BE2C (cell line): ENCODE data around the gene EMC6.

Experiments
- DNase-seq: peaks from one replicate; pipeline ENCODE4 v3.0.0-alpha.2; 2020
- H3K27me3 ChIP-seq: fragments of 250-450 bp; sonication (Bioruptor Pico); 2 replicates; pipeline ENCODE4 v1.5.1; 2020; ENCODE audit warnings: mild to moderate bottlenecking
- H3K36me3 ChIP-seq: fragments of 250-450 bp; sonication (Bioruptor Pico); 2 replicates; pipeline ENCODE4 v1.5.1; 2020; ENCODE audit warnings: mild to moderate bottlenecking
- H3K4me1 ChIP-seq: fragments of 250-450 bp; sonication (Bioruptor Pico); 2 replicates; pipeline ENCODE4 v1.5.1; 2020
- H3K4me3 ChIP-seq: 2 replicates; pipeline ENCODE4 v1.5.1; 2011; ENCODE audit warnings: low read depth, low read length
- H3K9me3 ChIP-seq: fragments of 250-450 bp; sonication (Bioruptor Pico); 2 replicates; pipeline ENCODE4 v1.5.1; 2020
- TF ChIP-seq, protein P1 (sequence below): IDR thresholded peaks from 2 replicates; pipeline ENCODE4 v1.5.1; 2012; ENCODE audit warnings: mild to moderate bottlenecking, low read depth, low read length

EMC6 gene

DNA sequence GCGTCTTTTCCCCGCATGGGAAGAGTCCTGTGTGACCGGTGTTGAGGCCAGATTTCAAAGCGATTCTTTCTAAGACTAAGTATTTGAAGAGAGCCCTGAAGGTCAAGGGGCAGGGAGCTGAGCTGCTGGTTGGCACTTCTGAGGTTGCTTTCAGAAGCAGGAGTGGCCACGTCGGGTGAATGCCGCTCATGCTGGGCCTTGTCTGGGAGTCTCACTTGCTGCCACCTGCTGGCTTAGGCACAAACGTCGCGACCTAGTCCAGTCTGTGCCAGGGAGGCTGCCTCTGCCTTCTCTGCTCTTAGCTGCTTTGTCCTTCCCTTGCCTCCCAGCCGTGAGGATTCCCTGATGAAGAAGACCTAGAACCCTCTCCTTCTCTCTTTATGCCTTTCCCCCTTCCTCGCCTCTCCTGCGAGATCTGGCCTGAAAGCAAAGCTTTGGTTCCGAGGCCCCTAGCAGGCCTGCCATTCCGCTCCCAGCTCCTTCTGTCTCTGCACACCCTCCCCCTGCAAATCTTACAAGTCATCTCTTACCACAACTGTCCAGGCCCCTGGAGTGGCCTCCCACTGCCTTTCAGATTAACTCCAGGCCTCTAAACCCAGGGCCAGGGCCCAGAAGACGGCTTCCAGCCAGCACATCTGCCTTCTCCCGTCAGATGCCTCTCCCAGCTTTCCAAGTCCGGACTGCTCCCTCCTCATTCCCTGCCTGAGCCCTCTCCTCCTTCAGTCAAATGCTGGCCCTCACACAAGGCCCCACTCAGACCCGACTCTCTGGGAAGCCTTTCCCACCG lies 20.6 kb upstream of the EMC6 start:
- Histone ChIP-seq H3K36me3 (no peaks in the 10 kb centered on the region), H3K27me3 (no peaks in the 10 kb centered on the region), H3K9me3 (no peaks in the 10 kb centered on the region), H3K4me1 (no peaks in the 10 kb centered on the region), H3K4me3 (no peak overlapping the region)
- TF ChIP-seq, protein P1, sequence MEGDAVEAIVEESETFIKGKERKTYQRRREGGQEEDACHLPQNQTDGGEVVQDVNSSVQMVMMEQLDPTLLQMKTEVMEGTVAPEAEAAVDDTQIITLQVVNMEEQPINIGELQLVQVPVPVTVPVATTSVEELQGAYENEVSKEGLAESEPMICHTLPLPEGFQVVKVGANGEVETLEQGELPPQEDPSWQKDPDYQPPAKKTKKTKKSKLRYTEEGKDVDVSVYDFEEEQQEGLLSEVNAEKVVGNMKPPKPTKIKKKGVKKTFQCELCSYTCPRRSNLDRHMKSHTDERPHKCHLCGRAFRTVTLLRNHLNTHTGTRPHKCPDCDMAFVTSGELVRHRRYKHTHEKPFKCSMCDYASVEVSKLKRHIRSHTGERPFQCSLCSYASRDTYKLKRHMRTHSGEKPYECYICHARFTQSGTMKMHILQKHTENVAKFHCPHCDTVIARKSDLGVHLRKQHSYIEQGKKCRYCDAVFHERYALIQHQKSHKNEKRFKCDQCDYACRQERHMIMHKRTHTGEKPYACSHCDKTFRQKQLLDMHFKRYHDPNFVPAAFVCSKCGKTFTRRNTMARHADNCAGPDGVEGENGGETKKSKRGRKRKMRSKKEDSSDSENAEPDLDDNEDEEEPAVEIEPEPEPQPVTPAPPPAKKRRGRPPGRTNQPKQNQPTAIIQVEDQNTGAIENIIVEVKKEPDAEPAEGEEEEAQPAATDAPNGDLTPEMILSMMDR = peak; percentile 60
- DNase-seq = peak; percentile 69

GRCh38 chr17:3655766-3656165 lies 12.8 kb upstream of the EMC6 start:
- TF ChIP-seq, protein P1 = no peak
- no peak overlapping the region for H3K4me3 ChIP-seq

GRCh38 chr17:3656353-3656752 lies 12.3 kb upstream of the EMC6 start:
- Histone ChIP-seq H3K9me3 (no peaks in the 10 kb centered on the region), H3K36me3 (no peaks in the 10 kb centered on the region), H3K27me3 (no peaks in the 10 kb centered on the region), H3K4me1 (no peaks in the 10 kb centered on the region; the same call in 1 of the 2 replicates), H3K4me3 (no peak overlapping the region)
- TF ChIP-seq, protein P1 = no peak
- DNase-seq = no peak

More at GRCh38 chr17:3655766-3656165, 12.8 kb upstream of the EMC6 start:
- H3K9me3 ChIP-seq = no peaks in the 10 kb centered on the region
- DNase-seq = no peak
- no peaks in the 10 kb centered on the region for H3K27me3 ChIP-seq
- H3K36me3 ChIP-seq = no peaks in the 10 kb centered on the region
- no peaks in the 10 kb centered on the region; the same call in 1 of the 2 replicates for H3K4me1 ChIP-seq

DNA sequence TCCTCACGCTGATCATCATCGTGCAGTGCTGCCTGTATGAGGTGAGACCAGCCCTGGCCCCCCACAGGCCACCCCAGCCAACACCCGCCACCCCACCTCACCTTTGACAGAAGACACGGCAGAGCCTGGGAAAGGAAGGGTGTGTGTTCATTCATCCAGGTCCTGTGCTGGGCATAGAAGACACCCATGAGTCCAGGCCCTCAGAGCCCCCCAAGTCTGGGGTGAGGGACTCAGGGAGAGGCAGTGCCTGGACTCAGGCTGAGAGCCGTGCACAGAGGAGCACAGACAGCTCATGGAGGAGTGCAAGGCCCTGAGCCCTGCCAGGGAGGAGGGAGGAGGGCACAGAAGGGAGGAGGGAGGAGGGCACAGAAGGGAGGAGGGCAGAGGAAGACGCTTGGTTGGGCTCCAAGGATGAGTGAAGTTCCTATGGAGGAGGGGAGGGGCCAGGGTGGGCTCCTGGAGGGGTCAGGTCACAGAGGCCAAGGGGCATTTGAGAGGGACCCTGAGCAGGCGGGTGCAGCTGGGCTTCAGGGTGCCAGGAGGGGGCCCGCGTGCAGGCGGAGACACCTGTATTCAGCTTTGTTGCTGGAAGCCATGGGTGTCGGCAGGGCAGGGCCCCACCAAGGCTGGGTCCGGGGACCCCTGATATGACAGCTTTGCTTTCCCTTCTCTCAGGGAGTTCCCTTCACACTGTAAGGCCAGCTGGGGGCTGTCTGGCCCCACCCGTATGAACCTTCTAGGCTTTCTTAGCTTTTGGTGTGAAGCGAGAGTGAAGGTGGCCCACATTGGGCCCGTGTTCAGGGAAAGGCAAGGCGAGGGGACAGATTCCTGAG lies 11.6 kb upstream of the EMC6 start:
- no peaks in the 10 kb centered on the region for H3K27me3 ChIP-seq
- no peaks in the 10 kb centered on the region for H3K36me3 ChIP-seq
- DNase-seq = no peak
- TF ChIP-seq, protein P1 = no peak
- H3K4me3 ChIP-seq = no peak overlapping the region
- no peaks in the 10 kb centered on the region; the same call in 1 of the 2 replicates for H3K4me1 ChIP-seq
- no peaks in the 10 kb centered on the region for H3K9me3 ChIP-seq

- no peak overlapping the region for H3K4me3 ChIP-seq
- TF ChIP-seq, protein P1 = no peak
- no peaks in the 10 kb centered on the region; the same call in 1 of the 2 replicates for H3K4me1 ChIP-seq
- H3K27me3 ChIP-seq = no peaks in the 10 kb centered on the region
- H3K9me3 ChIP-seq = no peaks in the 10 kb centered on the region
- no peak for DNase-seq
- H3K36me3 ChIP-seq = no peaks in the 10 kb centered on the region
Measured at GRCh38 chr17:3657588-3657869, 11.1 kb upstream of the EMC6 start.
